ENCODE data around the gene CDH22.

Gene CDH22

DNA sequence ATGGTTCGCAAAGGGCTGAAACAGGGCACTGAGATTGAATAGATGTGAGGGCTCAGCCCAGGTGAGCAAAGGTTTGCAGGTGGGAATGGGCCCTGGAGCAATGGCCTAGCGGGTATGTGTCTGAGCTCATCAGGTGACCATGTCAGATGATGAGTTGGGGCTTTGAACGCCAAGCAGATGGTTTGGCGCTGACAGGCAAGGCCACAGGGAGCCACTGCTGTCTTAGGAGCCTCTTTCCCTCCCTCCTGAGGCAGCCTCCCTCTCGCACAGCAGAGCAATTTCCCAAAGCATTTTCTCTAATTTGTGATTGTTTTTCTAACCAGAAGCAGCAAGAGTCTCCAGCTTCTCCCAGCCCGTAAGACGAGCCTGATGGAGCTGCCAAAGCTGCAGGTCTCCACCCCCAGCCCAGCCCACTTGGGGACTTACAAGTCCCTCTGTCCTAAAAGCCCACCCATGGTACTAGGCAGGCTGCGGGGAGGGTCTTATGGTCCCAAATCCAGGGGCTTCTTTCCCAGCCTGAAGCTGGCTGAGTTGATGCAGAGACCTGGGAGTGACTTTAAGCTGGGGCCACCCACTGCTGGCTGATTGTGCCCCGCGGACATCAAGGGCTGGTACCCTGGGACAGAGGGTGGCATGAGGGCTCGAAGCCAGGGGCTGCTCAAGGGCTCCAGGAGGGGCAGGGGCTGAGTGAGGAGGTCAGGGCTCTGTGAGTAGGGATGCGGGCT is 11.6 kb downstream of the CDH22 start:
- TF ChIP-seq CREB1 (IDR thresholded peaks at IDR 0.05; ENCODE audit: low read depth) (no peak), EP300 (IDR thresholded peaks at IDR 0.05; ENCODE audit: borderline replicate concordance) (no peak), TCF12 (IDR thresholded peaks at IDR 0.05; ENCODE audit: low read depth) (no peak), CEBPB (IDR thresholded peaks at IDR 0.05) (no peak), FOXM1 (IDR thresholded peaks at IDR 0.05; ENCODE audit: borderline replicate concordance, low read depth) (no peak), NFIC (IDR thresholded peaks at IDR 0.05) (no peak), RAD21 (IDR thresholded peaks at IDR 0.05; ENCODE audit: low read depth) (no peak), EGR1 (IDR thresholded peaks at IDR 0.05) (no peak)
- TF ChIP-seq, protein P1, sequence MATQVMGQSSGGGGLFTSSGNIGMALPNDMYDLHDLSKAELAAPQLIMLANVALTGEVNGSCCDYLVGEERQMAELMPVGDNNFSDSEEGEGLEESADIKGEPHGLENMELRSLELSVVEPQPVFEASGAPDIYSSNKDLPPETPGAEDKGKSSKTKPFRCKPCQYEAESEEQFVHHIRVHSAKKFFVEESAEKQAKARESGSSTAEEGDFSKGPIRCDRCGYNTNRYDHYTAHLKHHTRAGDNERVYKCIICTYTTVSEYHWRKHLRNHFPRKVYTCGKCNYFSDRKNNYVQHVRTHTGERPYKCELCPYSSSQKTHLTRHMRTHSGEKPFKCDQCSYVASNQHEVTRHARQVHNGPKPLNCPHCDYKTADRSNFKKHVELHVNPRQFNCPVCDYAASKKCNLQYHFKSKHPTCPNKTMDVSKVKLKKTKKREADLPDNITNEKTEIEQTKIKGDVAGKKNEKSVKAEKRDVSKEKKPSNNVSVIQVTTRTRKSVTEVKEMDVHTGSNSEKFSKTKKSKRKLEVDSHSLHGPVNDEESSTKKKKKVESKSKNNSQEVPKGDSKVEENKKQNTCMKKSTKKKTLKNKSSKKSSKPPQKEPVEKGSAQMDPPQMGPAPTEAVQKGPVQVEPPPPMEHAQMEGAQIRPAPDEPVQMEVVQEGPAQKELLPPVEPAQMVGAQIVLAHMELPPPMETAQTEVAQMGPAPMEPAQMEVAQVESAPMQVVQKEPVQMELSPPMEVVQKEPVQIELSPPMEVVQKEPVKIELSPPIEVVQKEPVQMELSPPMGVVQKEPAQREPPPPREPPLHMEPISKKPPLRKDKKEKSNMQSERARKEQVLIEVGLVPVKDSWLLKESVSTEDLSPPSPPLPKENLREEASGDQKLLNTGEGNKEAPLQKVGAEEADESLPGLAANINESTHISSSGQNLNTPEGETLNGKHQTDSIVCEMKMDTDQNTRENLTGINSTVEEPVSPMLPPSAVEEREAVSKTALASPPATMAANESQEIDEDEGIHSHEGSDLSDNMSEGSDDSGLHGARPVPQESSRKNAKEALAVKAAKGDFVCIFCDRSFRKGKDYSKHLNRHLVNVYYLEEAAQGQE (IDR thresholded peaks at IDR 0.05; ENCODE audit: low read depth), result no peak
- TF ChIP-seq, protein P2, sequence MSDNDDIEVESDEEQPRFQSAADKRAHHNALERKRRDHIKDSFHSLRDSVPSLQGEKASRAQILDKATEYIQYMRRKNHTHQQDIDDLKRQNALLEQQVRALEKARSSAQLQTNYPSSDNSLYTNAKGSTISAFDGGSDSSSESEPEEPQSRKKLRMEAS (IDR thresholded peaks at IDR 0.05), result no peak
- TF ChIP-seq, protein P3, sequence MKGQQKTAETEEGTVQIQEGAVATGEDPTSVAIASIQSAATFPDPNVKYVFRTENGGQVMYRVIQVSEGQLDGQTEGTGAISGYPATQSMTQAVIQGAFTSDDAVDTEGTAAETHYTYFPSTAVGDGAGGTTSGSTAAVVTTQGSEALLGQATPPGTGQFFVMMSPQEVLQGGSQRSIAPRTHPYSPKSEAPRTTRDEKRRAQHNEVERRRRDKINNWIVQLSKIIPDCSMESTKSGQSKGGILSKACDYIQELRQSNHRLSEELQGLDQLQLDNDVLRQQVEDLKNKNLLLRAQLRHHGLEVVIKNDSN (IDR thresholded peaks at IDR 0.05), result no peak

DNA sequence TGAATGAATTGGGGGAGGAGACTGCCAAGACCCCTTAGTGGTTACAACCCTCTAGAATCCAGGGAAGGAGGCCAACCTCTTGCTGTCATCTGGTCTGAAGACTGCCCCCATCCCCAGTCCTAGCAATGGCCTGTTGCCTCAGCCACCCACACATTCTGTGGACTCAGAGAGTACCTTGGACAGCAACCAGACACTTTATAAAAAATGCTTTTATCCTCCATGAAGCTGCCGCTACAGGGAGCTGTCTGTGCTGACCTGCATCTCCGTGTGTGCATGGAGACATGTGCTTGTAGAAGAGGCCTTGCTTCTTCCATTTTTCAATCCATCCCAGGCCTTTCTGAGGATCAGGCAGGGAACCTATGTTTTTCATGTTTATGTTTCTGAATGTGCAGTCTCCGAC is 15.2 kb downstream of the CDH22 start:
- TF ChIP-seq ZBTB7A (IDR thresholded peaks at IDR 0.05; ENCODE audit: low read depth) (no peak), RAD21 (IDR thresholded peaks at IDR 0.05; ENCODE audit: low read depth) (peak; percentile 11; the same call in 1 of the 2 replicates), EGR1 (IDR thresholded peaks at IDR 0.05) (peak; percentile 77), CREB1 (IDR thresholded peaks at IDR 0.05; ENCODE audit: low read depth) (no peak), TEAD4 (IDR thresholded peaks at IDR 0.05) (peak; percentile 46), FOXM1 (IDR thresholded peaks at IDR 0.05; ENCODE audit: borderline replicate concordance, low read depth) (no peak)
- TF ChIP-seq, protein P1 (IDR thresholded peaks at IDR 0.05; ENCODE audit: low read depth), result peak; percentile 94
- TF ChIP-seq, protein P2 (IDR thresholded peaks at IDR 0.05), result 0 out of 2 replicates have a peak, but pooled peaks have one; percentile 16

DNA sequence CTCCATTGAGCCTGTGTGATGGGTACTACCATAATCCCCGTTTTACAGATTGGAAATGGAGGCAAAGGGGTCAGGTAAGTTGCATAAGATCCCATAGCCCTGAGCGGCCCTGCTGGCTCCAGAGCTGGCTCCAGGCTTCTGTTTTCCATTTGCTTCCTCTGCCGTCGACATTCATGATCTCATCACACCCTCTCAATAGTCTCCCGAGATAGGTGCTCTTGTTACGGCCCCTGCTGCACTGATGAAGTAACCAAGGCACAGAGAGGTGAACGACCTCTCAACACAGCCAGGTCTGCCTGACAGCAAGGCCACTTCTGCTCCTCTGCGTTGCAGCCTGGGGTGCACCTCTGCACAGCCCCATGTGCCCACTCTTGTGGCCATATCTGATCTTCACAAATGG is 16.9 kb downstream of the CDH22 start:
- TF ChIP-seq, protein P3 (IDR thresholded peaks at IDR 0.05), result no peak
- TF ChIP-seq CREB1 (IDR thresholded peaks at IDR 0.05; ENCODE audit: low read depth) (no peak), TEAD4 (IDR thresholded peaks at IDR 0.05) (no peak), TAF1 (IDR thresholded peaks at IDR 0.05; ENCODE audit: low read depth) (no peak), EP300 (IDR thresholded peaks at IDR 0.05; ENCODE audit: borderline replicate concordance) (no peak), CEBPB (IDR thresholded peaks at IDR 0.05) (no peak), RAD21 (IDR thresholded peaks at IDR 0.05; ENCODE audit: low read depth) (no peak), YY1 (IDR thresholded peaks at IDR 0.05; ENCODE audit: low read depth) (no peak), ZBTB7A (IDR thresholded peaks at IDR 0.05; ENCODE audit: low read depth) (no peak), FOXM1 (IDR thresholded peaks at IDR 0.05; ENCODE audit: borderline replicate concordance, low read depth) (no peak), EGR1 (IDR thresholded peaks at IDR 0.05) (no peak)
- TF ChIP-seq, protein P1 (IDR thresholded peaks at IDR 0.05; ENCODE audit: low read depth), result no peak
- TF ChIP-seq, protein P2 (IDR thresholded peaks at IDR 0.05), result no peak

DNA sequence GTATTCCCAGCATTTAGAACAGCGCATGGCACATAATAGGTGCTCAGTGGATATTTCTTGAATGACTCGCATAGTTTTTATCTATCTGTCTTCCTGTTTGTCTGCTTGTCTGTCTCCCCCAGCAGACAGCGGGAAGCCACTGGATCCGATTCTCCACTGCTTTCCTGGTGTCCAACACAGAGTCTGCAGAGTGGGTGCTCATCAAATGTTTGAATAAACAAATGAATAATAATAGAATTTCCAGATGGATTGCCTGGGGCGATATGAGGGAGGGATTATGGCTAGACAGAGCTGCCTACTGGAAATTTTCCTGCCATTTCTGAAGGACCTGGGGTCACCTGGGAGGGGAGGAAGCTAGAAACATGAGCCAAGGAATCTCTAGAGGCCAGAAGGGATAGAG is 18.9 kb downstream of the CDH22 start:
- TF ChIP-seq CREB1 (IDR thresholded peaks at IDR 0.05; ENCODE audit: low read depth) (no peak), NFIC (IDR thresholded peaks at IDR 0.05) (no peak), ZBTB7A (IDR thresholded peaks at IDR 0.05; ENCODE audit: low read depth) (no peak), CEBPB (IDR thresholded peaks at IDR 0.05) (no peak), YY1 (IDR thresholded peaks at IDR 0.05; ENCODE audit: low read depth) (no peak), EGR1 (IDR thresholded peaks at IDR 0.05) (no peak), FOXM1 (IDR thresholded peaks at IDR 0.05; ENCODE audit: borderline replicate concordance, low read depth) (no peak), TEAD4 (IDR thresholded peaks at IDR 0.05) (no peak), TCF12 (IDR thresholded peaks at IDR 0.05; ENCODE audit: low read depth) (no peak), RAD21 (IDR thresholded peaks at IDR 0.05; ENCODE audit: low read depth) (no peak), EP300 (IDR thresholded peaks at IDR 0.05; ENCODE audit: borderline replicate concordance) (no peak), TAF1 (IDR thresholded peaks at IDR 0.05; ENCODE audit: low read depth) (no peak)
- TF ChIP-seq, protein P3 (IDR thresholded peaks at IDR 0.05), result no peak
- TF ChIP-seq, protein P2 (IDR thresholded peaks at IDR 0.05), result no peak
